HepG2 (cell line): ENCODE measurements around the gene RTEL1. TPM values are rescaled to one million over a fixed set of nuclear protein-coding genes. Genes with fewer than 3 reads are reported as not detected.

Source experiments
- ASH2L ChIP-seq: fragments of 300-600, 200-600 bp; sonication (generic); IDR thresholded peaks from 2 replicates; pipeline ENCODE4 v1.7.0; 2017; ENCODE audit warnings: low read depth, mild to moderate bottlenecking, moderate library complexity, mixed read lengths, low read length; ENCODE audit not compliant: insufficient read length
- ATM ChIP-seq: fragments of 450-650 bp; IDR thresholded peaks from 2 replicates; pipeline ENCODE4 v1.7.1; 2017; ENCODE audit warnings: mild to moderate bottlenecking, borderline replicate concordance
- EEA1 ChIP-seq: sonication (generic); formaldehyde crosslinking; IDR thresholded peaks from 2 replicates; pipeline ENCODE4 v1.5.1; 2020; ENCODE audit warnings: mild to moderate bottlenecking, missing genetic modification reagents, borderline replicate concordance
- ELF1 ChIP-seq: sonication (generic); formaldehyde crosslinking; IDR thresholded peaks from 2 replicates; pipeline ENCODE4 v1.4.0; 2020; ENCODE audit warnings: missing genetic modification reagents
- ETV5 ChIP-seq: IDR thresholded peaks from 2 replicates; pipeline ENCODE4 v1.6.1; 2018; ENCODE audit warnings: missing biosample characterization, missing genetic modification reagents, inconsistent platforms, borderline replicate concordance
- FOSL1 ChIP-seq: sonication (generic); formaldehyde crosslinking; IDR thresholded peaks from 2 replicates; pipeline ENCODE4 v1.9.0; 2021; ENCODE audit warnings: missing genetic modification reagents, borderline replicate concordance
- GLMP ChIP-seq: sonication (generic); formaldehyde crosslinking; IDR thresholded peaks from 2 replicates; pipeline ENCODE4 v1.9.0; 2021; ENCODE audit warnings: missing genetic modification reagents, mild to moderate bottlenecking, borderline replicate concordance
- ISX ChIP-seq: sonication (generic); formaldehyde crosslinking; conservative IDR thresholded peaks from 2 replicates; pipeline ENCODE4 v1.5.0; 2020; ENCODE audit warnings: missing genetic modification reagents
- LBX2 ChIP-seq: sonication (generic); formaldehyde crosslinking; IDR thresholded peaks from 2 replicates; pipeline ENCODE4 v1.5.0; 2020; ENCODE audit warnings: missing genetic modification reagents, mild to moderate bottlenecking, borderline replicate concordance
- MED8 ChIP-seq: sonication (generic); formaldehyde crosslinking; IDR thresholded peaks from 2 replicates; pipeline ENCODE4 v1.8.1; 2023; ENCODE audit warnings: mild to moderate bottlenecking, missing genetic modification reagents; ENCODE audit not compliant: insufficient replicate concordance
- MLLT10 ChIP-seq: sonication (generic); formaldehyde crosslinking; IDR thresholded peaks from 2 replicates; pipeline ENCODE4 v1.4.0; 2020; ENCODE audit warnings: missing genetic modification reagents
- NCOA2 ChIP-seq: sonication (generic); formaldehyde crosslinking; IDR thresholded peaks from 2 replicates; pipeline ENCODE4 v1.8.0; 2022; ENCODE audit warnings: inconsistent platforms
- NR2F2 ChIP-seq: IDR thresholded peaks from 2 replicates; pipeline ENCODE4 v1.6.1; 2012; ENCODE audit warnings: low read depth, inconsistent platforms, borderline replicate concordance
- NR2F6 ChIP-seq, 2 experiments: IDR thresholded peaks; 2 replicates each; pipeline ENCODE4 v1.6.1; 2016; ENCODE audit warnings: antibody characterized with exemption in 1 of 2, mild to moderate bottlenecking in 1 of 2
- PAX8 ChIP-seq: sonication (generic); formaldehyde crosslinking; IDR thresholded peaks from 2 replicates; pipeline ENCODE4 v1.8.0; 2022; ENCODE audit warnings: mild to moderate bottlenecking, missing genetic modification reagents, borderline replicate concordance
- PHF5A ChIP-seq: IDR thresholded peaks from one replicate; pipeline ENCODE4 v1.6.1; 2018; ENCODE audit warnings: low read depth, missing genetic modification reagents; ENCODE audit not compliant: unreplicated experiment
- SKI ChIP-seq: fragments of 450-650 bp; IDR thresholded peaks from one replicate; pipeline ENCODE4 v1.6.1; 2018; ENCODE audit warnings: mild to moderate bottlenecking; ENCODE audit not compliant: partially characterized antibody
- SRSF1 ChIP-seq: fragments of 200-400 bp; formaldehyde crosslinking; optimal IDR thresholded peaks from 2 replicates; pipeline ENCODE3; 2017; ENCODE audit warnings: mild to moderate bottlenecking, low read depth, low read length, moderate library complexity
- TBX3 ChIP-seq: fragments of 450-650 bp; IDR thresholded peaks from 2 replicates; pipeline ENCODE4 v1.6.1; 2017; ENCODE audit warnings: antibody characterized with exemption, mild to moderate bottlenecking, inconsistent platforms, borderline replicate concordance
- THAP11 ChIP-seq: IDR thresholded peaks from 2 replicates; pipeline ENCODE4 v1.6.1; 2016; ENCODE audit warnings: missing biosample characterization, missing genetic modification reagents
- THYN1 ChIP-seq: sonication (generic); formaldehyde crosslinking; IDR thresholded peaks from 2 replicates; pipeline ENCODE4 v1.8.1; 2023; ENCODE audit warnings: low read depth, mild to moderate bottlenecking, moderate library complexity, missing genetic modification reagents, borderline replicate concordance
- ZEB1 ChIP-seq: IDR thresholded peaks from 2 replicates; pipeline ENCODE4 v1.6.1; 2012; ENCODE audit warnings: mild to moderate bottlenecking, low read depth, inconsistent platforms; ENCODE audit not compliant: insufficient replicate concordance
- ZGPAT ChIP-seq: IDR thresholded peaks from 2 replicates; pipeline ENCODE4 v1.6.1; 2016; ENCODE audit warnings: mild to moderate bottlenecking
- ZNF256 ChIP-seq: sonication (generic); formaldehyde crosslinking; conservative IDR thresholded peaks from 2 replicates; pipeline ENCODE4 v1.4.0; 2020; ENCODE audit warnings: missing genetic modification reagents
- ZNF362 ChIP-seq: sonication (generic); formaldehyde crosslinking; IDR thresholded peaks from 2 replicates; pipeline ENCODE4 v1.4.0; 2020; ENCODE audit warnings: missing genetic modification reagents, mild to moderate bottlenecking, borderline replicate concordance
- ZNF709 ChIP-seq: sonication (generic); formaldehyde crosslinking; IDR thresholded peaks from 2 replicates; pipeline ENCODE4 v1.5.0; 2020; ENCODE audit warnings: mild to moderate bottlenecking, missing genetic modification reagents
- ZNF780A ChIP-seq: sonication (generic); formaldehyde crosslinking; IDR thresholded peaks from 2 replicates; pipeline ENCODE4 v1.8.0; 2022; ENCODE audit warnings: mild to moderate bottlenecking, missing genetic modification reagents, moderate library complexity
- ZNF792 ChIP-seq: IDR thresholded peaks from 2 replicates; pipeline ENCODE4 v1.6.1; 2016
- ZSCAN25 ChIP-seq: sonication (generic); formaldehyde crosslinking; IDR thresholded peaks from 2 replicates; pipeline ENCODE4 v1.8.0; 2022; ENCODE audit warnings: mild to moderate bottlenecking, missing genetic modification reagents
- polyA plus RNA-seq, 8 experiments: library from polyadenylated mRNA; depleted of rRNA in 3 of 8; stranded (reverse) in 7 of 8; unstranded in 1 of 8; fragments of >200 nt; fragmentation: Illumina TruSeq in 4 of 8; extraction: Trizol in 4 of 8; gene quantifications; 2 replicates each; pipeline versions ENCODE4 v1.2.1 to v1.2.3, GENCODE V29; 2011 to 2016; ENCODE audit warnings: low read depth in 4 of 8, missing spikeins in 1 of 8, mixed read lengths in 1 of 8; ENCODE audit not compliant: insufficient read depth in 1 of 8
- total RNA-seq, 5 experiments: library from RNA; depleted of rRNA; stranded (reverse); fragments of >200 nt; fragmentation: Illumina TruSeq; extraction: Trizol; gene quantifications; 2 replicates each; pipeline ENCODE4 v1.2.3, GENCODE V29; 2016; ENCODE audit warnings: low read depth in 1 of 5

The RTEL1 gene
- total and polyA plus RNA-seq, 2 of the 13 experiments (the other 11 are each of a cell fraction or from before 2014, with no cell fraction given): 21.8 to 36.4 TPM

GRCh38 chr20:63738687-63739129 is 80.6 kb downstream of the RTEL1 start (continued):
- no peak for TF ChIP-seq SRSF1
- TF ChIP-seq ISX: no peak; the same call in 1 of the 2 replicates
- no peak for TF ChIP-seq SKI
- no peak for TF ChIP-seq ZSCAN25
- no peak for TF ChIP-seq NR2F2
- no peak; the same call in 1 of the 2 replicates for TF ChIP-seq NR2F6 (IDR thresholded peaks at IDR 0.05)
- no peak for TF ChIP-seq NR2F6 (CRISPR knock-in tag; IDR thresholded peaks at IDR 0.05)
- TF ChIP-seq MLLT10 (CRISPR knock-in tag): no peak
- no peak; the same call in 1 of the 2 replicates for TF ChIP-seq PAX8 (CRISPR knock-in tag)
- TF ChIP-seq THYN1: no peak
- TF ChIP-seq ZNF780A (CRISPR knock-in tag): no peak
- no peak for TF ChIP-seq FOSL1 (CRISPR knock-in tag)
- no peak; the same call in 1 of the 2 replicates for TF ChIP-seq ELF1 (CRISPR knock-in tag)
- TF ChIP-seq PHF5A (CRISPR knock-in tag): no peak
- no peak for TF ChIP-seq GLMP (CRISPR knock-in tag)
- TF ChIP-seq MED8 (CRISPR knock-in tag): no peak
- TF ChIP-seq ZNF256 (CRISPR knock-in tag): no peak
- no peak; the same call in 1 of the 2 replicates for TF ChIP-seq LBX2 (CRISPR knock-in tag)
- TF ChIP-seq ETV5: no peak
- TF ChIP-seq THAP11 (CRISPR knock-in tag): no peak
- no peak for TF ChIP-seq ZEB1
- TF ChIP-seq EEA1 (CRISPR knock-in tag): no peak; the same call in 1 of the 2 replicates
- no peak for TF ChIP-seq TBX3
- no peak for TF ChIP-seq ATM
- peak; percentile 52 for TF ChIP-seq ZGPAT (CRISPR knock-in tag)
- no peak for TF ChIP-seq NCOA2 (CRISPR knock-in tag)
- TF ChIP-seq ZNF362 (CRISPR knock-in tag): no peak
- no peak for TF ChIP-seq ASH2L
- no peak; the same call in 1 of the 2 replicates for TF ChIP-seq ZNF709
- TF ChIP-seq ZNF792 (CRISPR knock-in tag): no peak
